Brain pericyte (primary cell): Measurements from ENCODE around the gene TJP3.
A peak's percentile ranks its signal among the peaks of the same experiment; 100 is the strongest.
"Not testable (repeated sequence)": the region's sequence is repeated elsewhere in the genome, so short reads cannot be mapped to it uniquely, and the experiment has no call there.

ENCODE experiments used
- DNase-seq: peaks from one replicate; pipeline ENCODE4 v3.0.0-alpha.2; 2012; ENCODE audit warnings: low read depth, low spot score

The TJP3 gene

DNA sequence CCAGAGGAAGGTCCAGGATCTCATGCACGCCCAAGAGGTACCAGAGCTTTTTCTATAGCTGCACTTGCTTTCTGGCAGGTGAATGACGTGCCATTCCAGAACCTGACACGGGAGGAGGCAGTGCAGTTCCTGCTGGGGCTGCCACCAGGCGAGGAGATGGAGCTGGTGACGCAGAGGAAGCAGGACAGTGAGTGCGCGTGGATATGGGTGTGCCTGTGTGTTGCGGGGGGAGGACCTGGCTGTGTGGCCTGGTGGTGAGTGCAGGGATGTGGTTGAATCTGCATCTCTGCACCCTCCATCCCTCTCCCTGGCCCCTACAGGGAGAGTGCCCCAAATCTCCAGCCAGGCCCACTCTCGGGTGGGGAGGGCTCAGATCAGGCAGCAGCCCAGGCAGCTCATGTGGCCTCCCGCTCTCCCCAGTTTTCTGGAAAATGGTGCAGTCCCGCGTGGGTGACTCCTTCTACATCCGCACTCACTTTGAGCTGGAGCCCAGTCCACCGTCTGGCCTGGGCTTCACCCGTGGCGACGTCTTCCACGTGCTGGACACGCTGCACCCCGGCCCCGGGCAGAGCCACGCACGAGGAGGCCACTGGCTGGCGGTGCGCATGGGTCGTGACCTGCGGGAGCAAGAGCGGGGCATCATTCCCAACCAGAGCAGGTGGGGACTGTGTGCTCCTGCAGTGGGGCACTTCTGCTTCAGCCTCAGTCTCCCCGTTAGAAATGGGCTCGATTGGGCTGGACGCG is 30.5 kb downstream of the TJP3 start:
- no peak for DNase-seq

DNA sequence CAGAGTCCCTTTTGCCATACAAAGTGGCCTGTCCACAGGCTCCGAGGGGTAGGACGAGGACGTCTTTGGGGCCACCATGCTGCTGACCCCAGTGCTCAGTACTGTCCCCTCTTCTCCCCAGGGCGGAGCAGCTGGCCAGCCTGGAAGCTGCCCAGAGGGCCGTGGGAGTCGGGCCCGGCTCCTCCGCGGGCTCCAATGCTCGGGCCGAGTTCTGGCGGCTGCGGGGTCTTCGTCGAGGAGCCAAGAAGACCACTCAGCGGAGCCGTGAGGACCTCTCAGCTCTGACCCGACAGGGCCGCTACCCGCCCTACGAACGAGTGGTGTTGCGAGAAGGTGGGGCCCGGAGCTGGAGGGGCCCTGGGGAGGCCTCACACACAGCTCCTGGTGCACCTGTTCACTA is 32.2 kb downstream of the TJP3 start:
- no peak for DNase-seq

DNA sequence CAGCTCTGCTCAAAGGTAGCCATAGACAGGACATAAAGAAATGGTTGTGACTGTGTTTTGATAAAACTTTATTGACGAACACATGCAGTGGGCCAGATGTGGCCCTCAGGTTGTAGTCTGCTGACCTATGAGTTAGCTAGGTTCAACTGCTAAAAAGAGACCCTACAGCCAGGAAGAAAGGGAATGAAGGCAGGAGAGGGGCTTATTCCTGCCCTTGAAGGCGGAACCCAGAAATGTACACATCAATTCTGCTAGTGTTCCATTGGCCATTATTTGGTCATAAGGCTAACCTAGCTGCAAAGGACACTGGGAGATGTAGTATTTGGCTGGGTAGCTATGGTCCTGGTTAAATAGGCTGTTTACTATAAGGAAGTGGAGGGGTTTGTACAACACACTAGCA is 35.3 kb downstream of the TJP3 start:
- DNase-seq: no peak

DNA sequence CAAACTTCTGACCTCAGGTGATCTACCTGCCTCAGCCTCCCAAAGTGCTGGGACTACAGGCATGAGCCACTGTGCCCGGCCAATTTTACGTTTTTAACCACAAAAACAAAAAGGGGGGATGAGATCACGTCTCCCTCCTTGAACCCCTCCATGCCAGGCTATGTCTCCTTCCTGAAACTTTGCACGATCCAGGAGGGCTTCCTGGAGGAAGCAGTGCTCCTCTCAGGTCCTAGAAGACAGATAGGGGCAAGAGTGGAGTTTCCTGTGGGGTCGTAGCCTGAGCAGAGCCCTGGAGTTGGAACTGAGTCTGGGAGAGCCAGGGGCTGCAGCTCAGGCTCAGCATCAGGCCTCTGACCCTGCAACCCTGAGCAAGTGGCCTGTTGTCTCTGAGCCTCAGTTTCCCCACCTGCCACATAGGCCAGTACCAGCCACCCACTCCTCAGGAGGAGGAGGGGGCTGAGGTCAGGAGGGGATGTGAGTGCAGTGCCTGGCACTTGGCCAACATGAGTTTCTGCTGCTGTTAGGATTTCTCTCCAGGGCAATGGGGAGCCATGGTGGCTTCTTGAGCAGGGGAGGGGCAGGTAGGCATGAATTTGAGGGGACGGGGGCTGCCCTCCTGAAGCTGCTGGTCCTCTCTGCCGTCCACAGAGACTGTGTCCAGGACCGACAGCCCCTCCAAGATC is 37.3 kb downstream of the TJP3 start:
- DNase-seq: no peak

DNA sequence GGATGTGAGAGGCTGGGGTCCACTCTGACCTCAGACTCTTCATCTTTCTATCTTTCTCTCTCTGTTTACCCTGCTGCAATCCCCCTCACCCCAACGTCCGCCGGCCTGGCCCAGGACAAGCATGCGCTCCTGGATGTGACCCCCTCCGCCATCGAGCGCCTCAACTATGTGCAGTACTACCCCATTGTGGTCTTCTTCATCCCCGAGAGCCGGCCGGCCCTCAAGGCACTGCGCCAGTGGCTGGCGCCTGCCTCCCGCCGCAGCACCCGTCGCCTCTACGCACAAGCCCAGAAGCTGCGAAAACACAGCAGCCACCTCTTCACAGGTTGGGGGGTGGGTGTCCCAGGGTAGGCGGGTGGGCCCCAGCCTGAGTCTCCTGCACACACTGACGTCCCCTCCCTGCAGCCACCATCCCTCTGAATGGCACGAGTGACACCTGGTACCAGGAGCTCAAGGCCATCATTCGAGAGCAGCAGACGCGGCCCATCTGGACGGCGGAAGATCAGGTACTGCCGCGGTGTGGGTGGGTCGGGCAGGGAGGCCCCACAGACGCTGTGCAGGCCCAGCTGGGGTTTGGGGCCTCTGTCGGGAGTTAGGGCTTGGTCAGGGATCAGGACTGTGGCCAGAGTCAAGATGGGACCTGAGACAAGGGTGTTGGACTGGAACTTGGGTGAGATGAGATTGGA is 38.3 kb downstream of the TJP3 start:
- DNase-seq: no peak

DNA sequence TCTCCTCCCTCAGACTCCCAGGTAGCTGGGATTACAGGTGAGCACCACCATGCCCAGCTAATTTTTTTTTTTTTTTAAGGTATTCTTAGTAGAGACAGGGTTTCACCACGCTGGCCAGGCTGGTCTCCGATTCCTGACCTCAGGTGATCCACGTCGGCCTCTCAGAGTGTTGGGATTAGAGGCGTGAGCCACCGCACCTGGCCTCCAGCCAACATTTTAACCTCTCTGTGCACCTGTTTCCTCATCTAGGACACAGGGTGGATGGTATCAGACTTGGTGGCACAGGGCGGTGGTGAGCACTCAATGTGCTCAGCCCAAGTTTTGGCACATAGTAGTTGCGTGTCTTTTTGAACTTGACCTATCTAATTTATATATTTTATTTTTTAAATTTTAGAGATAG is 40.8 kb downstream of the TJP3 start:
- DNase-seq: no peak

DNA sequence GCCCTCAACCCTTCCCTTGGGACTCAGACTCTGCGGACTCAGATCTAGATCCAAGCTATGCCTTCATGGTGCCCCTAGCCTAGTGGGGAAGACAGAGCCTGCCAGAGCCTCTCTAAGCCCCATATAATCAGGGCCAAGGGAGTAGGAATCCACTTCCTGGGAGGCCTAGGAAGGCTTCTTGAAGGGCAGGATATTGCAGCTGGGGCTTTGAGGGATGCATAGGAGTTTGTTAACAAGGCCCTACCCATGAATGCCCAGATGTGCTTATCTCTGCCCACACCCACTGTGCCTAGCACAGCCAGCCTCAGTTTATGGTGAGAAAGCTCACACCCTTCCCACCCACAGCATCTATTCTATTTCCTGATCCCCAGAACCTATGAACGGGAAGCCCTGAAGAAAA is 42.0 kb downstream of the TJP3 start:
- DNase-seq: no peak

DNA sequence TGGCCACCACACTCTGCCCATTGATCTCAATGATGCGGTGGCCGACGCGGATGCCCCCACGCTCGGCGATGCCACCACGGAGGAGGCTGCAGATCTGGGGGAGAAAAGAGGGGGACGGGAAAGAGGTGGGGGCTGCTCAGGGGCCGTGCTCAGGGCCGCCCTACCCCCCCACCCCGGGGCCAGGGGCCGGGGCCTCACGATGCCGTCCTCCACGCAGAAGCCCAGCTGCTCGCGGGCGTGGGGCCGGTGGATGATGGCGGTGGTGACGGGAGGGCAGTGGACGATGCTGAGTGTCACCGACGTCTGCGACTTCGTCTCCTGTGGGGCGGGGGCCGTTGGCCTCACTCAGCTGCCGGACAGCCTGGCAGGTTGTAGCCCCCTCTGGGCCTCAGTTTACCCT is 43.1 kb downstream of the TJP3 start:
- no peak for DNase-seq

DNA sequence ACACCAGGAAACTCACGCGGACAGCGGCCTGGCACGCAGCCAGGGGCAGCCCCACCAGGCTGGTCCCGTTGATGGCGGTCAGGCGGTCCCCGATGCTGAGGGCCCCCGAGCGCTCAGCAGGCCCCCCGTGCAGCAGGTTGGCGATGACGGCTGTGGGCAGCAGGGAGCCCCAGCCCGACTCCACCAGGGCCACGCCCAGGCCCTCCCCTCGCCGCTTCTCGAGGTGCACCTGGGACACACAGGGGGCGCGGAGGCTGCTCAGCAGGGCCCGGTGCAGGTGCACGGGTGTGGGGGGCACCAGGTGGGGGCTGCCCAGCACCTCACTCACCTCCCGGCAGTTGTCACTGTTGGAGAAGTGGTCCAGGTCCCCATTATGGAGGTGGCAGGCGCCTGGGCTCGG is 44.3 kb downstream of the TJP3 start:
- no peak for DNase-seq

DNA sequence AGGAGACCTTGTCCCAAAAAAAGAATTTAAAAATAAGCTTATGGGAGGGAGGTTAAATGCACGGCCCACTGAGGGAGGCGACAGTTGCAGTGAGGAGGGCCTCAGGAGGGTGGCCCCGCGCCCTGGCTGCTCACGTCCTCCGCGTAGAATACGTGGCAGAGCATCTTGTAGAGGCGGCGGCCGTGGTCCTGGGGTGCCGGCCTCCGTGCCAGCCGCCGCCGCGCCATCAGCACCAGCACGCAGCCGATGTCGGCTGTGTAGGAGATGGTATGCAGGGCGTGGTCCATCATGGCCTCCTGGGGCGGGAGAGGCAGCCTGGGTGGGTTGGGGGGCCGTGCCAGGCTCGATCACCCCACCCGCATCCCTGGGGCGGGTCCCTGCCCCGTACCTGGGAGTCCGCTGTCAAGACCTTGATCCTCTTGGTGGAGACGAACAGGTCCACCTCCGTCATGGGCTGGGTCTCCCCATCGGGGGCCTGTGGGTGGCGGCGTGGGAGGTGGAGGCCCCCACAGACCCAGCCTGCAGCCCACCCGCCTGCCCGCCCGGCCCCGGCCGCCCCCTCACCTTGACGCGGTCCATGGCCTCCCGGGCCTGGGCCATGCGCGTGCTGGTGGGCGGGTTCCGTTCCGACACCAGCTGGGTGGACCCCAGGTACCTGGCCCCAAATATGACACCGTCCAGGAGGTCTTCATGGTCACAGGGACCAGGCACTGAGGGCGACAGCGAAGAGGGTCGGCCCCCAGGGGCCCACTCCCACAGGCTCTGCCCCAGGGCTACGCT is 45.6 kb downstream of the TJP3 start:
- no peak for DNase-seq

DNA sequence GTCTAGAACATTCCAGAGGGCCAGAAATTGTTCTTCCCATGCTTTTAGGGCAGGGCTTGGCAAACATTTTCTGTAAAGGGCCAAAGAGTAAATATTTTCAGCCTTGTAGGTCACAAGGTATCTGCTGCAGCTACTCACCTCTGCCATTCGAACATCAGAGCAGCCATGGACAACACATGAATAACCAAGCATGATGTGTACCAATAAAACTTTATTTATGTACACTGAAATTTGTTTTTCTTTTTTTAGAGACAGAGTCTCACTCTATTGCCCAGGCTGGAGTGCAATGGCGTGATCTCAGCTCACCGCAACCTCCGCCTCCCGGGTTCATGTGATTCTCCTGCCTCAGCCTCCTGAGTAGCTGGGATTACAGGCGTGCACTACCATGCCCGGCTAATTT is 49.5 kb downstream of the TJP3 start:
- not testable (repeated sequence) for DNase-seq

DNA sequence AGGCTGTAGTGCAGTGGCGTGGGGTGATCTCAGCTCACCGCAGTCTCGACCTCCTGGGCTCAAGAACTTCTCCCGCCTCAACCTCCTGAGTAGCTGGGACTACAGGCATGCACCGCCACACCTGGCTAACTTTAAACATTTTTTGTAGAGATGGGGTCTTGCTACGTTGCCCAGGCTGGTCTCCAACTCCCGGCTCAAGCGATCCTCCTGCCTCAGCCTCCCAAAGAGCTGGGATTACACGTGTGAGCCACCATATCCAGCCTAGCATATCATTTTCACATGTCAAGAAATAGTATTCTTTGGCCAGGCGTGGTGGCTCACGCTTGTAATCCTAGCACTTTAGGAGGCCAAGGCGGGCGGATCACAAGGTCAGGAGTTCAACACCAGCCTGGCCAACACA is 50.1 kb downstream of the TJP3 start:
- not testable (repeated sequence) for DNase-seq

DNA sequence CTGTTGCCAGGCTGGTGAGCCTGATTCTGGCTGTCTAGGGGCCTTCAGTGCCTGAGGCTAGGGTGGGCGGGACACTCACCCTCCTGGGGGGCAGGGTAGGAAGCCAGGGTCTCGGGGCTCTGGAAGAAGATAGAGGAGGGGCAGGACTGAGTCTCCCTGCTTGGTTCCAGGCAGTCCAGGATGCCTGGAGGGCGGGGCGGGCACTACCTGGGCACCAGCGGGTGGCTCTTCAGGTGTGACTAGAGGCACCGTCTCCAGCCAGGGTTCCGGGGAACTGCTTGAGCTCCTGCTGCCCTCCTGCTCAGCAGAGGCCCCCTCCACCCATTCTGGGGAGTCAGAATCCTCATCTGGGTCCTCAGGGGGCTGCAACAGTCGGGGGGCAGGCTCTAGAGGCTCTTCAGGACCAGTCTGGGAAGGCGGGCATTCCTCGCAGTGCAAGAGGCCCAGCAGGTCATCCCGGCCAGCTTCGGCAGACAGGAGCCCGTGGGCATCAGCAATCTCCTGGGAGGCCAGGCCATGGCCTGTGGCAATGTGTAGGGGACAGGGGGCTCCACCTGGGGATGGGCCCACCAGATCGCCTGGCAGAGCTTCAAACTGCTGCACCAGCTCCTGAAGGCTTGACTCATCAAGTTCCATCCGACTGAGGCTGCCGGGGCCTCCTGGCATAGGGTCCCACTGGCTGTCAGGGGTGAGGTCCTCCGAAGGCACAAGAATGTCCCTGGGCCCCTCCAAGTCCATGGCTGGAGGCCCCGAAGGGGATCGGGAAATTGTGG is 51.5 kb downstream of the TJP3 start:
- no peak for DNase-seq

DNA sequence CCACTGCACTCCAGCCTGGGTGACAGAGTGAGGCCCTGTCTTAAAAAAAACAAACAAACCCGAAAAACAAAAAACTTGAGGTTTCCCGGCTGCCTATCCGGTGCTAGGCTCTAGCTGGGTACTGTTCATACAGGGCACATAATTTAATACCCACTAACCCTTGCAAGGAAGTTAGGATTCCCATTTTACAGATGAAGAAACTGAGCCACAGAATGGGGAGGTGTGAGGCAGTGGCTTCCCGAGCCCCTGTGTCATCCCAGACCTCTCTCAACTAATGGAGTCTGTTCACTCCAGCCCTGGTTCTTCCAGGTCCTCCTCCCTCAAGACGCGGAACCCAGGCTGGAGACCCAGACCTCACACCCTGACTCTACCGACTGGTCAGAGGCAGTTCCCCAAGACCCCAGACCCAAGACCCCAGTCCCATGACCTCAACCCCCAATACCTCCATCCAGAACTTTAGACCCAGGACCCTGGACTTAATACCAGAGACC is 52.7 kb downstream of the TJP3 start:
- DNase-seq: no peak

DNA sequence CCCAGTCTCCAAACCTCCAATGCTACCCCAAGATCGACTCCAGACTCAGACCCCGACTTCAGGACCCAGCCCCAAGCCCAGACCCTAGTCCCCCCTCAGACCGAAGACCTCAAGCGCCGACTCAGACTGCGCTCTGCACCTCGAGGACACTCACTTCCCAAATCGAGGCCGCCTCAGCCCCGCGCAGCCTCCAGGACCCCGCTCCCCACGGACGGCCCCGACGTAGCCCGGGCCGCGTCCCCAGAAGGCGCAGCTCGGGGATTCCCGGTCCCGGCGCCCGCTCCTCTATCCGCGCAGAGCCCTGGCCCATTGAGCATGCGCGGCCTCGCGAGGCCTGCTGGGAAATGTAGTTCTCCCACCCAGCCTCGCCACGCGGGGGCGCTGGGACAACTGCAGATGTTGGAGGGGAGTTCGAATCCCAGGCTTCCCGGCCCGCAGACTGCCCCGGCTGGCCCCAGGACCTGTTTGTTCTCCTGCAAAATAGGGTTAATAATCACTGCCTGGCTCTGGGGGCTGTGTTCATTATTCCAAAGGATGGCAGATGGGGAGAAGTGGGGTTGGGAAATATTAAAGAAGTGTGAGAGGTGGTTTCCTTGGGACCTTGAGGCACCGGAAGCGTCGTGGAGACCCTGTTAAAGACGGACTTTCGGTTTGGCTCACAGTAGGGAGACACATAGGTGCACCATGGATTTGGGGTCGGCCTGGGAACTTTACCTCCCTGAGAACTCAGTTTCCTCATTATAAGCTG is 53.4 kb downstream of the TJP3 start, which contains the start of gene APBA3:
Gene APBA3 (minus strand): TSS at position 311 of the 748 bp plus-strand sequence. CDS start 1,428 bp downstream, outside the sequence.
- peak; percentile 76 for DNase-seq

DNA sequence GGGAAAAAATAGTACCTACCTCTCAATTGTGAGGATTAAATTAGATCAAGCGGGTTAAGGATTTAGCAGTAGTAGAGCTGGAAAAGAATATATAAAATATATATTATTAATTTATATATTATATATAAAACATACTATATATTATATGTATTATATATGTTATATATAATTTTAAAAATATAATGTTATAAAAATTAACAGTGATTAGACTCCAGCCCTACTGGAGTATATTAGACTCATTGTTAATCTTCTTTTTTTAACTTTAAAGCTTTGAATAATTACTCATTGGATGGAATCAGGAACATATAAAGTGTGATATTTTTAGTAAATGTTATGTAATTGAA is 53.9 kb downstream of the TJP3 start:
- DNase-seq: no peak

DNA sequence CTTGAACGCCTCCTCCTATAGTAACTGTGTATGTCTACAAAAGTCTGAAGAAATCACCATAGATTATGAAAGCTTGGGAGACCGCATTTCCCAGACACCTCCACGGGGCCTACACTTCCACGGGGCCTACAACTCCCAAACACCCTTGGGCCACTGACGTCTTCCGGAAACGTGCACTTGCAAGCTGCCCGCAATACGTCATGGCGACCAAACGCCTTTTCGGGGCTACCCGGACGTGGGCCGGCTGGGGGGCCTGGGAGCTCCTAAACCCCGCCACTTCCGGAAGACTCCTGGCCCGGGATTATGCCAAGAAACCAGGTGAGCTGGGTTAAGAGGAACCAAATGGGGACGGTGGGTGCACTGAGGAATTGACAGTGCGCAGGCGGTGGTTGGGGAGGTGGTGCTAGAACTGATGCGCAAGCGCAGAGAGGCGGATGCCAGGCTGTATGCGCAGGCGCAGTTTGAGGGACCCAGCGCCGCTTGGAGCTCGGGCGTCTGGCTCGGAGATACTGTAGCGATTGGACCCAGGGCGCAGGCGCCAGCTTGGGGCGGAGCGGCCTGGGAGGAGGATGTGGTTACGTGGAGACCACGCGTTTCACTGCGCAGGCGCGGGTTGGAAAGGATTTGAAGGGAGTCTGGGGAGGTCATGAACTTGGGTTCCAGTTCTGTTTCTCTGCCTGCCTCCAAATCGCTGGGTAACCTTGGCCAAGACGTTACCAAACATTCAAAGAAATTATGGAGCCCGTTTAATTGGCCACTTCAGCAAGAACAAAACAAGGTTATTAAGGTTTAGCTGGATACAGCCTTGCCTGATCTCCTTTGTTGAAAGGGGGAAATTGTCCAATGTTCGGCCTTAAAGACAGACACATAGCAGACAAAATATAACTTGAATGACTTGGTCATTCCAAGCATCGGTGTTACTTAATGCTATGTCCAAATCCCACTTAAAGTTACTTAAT is 54.6 kb downstream of the TJP3 start, which contains the start of gene MRPL54:
Gene MRPL54 (plus strand): TSS at position 182 of the 959 bp plus-strand sequence. CDS start 19 bp downstream, at position 201.
- DNase-seq: peak; percentile 99

DNA sequence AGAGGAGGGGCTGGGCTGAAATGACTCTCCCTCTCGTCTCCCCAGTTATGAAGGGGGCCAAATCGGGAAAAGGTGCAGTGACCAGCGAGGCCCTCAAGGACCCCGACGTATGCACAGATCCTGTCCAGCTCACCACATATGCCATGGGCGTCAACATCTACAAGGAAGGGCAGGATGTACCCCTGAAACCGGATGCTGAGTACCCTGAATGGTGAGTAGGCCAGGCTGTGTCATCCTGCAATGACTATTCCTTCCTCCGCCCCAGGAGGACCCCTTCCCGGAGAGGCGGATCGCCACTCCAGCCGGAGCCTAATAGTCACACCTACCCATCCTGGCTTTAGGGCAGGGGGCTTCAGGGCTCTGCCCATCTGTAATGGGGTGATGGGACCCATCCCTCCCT is 56.9 kb downstream of the TJP3 start:
- no peak for DNase-seq

DNA sequence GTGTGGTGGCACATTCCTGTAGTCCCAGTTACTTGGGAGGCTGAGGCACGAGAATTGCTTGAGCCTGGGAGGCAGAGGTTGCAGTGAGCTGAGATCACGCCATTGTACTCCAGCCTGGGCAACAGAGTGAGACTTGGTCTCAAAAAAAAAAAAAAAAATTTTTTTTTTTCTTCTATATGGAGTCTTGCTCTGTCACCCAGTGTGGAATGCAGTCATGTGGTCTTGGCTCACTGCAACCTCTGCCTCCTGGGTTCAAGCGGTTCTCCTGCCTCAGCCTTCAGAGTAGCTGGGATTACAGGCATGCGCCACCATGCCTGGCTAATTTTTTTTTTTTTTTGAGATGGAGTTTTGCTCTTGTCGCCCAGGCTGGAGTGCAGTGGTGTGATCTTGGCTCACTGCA is 57.6 kb downstream of the TJP3 start:
- not testable (repeated sequence) for DNase-seq
